Measurements from ENCODE around the gene FERMT3. TPM values are rescaled to one million over a fixed set of nuclear protein-coding genes. Genes with fewer than 3 reads are reported as not detected.

The FERMT3 gene
- total RNA-seq, 1 experiment from 2014 or later: 10.6 TPM

DNA sequence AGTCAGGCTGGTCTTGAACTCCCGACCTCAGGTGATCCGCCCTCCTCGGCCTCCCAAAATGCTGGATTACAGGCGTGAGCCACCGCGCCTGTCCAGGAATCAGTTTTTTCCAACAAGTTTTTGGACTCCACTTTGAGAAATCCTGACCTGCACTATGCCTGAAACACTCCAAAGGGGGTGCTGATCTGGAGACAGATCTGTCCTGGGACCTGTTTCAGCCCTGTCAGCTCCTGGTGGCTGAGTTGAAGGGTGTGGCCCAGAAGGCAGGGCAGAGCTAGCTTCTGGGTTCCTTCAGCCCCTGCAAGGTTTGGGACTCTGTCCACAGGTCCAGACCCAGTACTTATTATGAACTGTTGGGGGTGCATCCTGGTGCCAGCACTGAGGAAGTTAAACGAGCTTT lies 25.0 kb downstream of the FERMT3 start:
- peaks cover 3% of the 10 kb centered on the region in 3 experiments; a peak in 4 of 7 replicates for H3K36me3 Mint-ChIP-seq (ENCODE audit: insufficient read depth in 1 of 3, low read depth in 3 of 3)
- Histone ChIP-seq H3K79me2 (ENCODE audit: insufficient read depth, low read length) (no peaks in the 10 kb centered on the region), H3K4ac (ENCODE audit: low read depth, low read length) (no peak overlapping the region), H4K91ac (ENCODE audit: insufficient read length, low read depth, low read length) (no peak overlapping the region), H3K9me3 (ENCODE audit: control insufficient read depth, low read depth, low read length) (no peaks in the 10 kb centered on the region), H3K79me1 (ENCODE audit: insufficient read depth, low read depth, low read length, poor library complexity, severe bottlenecking) (no peaks in the 10 kb centered on the region), H2BK20ac (ENCODE audit: low read depth, low read length, poor library complexity, severe bottlenecking) (no peak overlapping the region), H3K23me2 (ENCODE audit: insufficient read length, low read depth, low read length, poor library complexity, severe bottlenecking) (peaks cover 25% of the 10 kb centered on the region), H2AFZ (ENCODE audit: low read length) (no peak overlapping the region), H2BK5ac (ENCODE audit: insufficient read length, low read length) (no peak overlapping the region), H3K18ac (ENCODE audit: insufficient read length, low read depth, low read length) (no peak overlapping the region), H4K20me1 (ENCODE audit: control insufficient read depth, insufficient read depth, insufficient read length) (no peaks in the 10 kb centered on the region), H3K56ac (ENCODE audit: insufficient read length, low read depth, low read length) (no peak overlapping the region), H4K5ac (ENCODE audit: insufficient read length, low read depth, low read length) (no peak overlapping the region), H4K8ac (replicated peaks; ENCODE audit: insufficient read length, low read depth, low read length) (no peak overlapping the region), H3K9ac (ENCODE audit: extremely low read depth, insufficient read length, low read length) (no peak overlapping the region), H2BK15ac (ENCODE audit: low read depth, low read length) (no peak overlapping the region), H3K14ac (ENCODE audit: insufficient read depth, low read length) (no peak overlapping the region), H3K4me2 (ENCODE audit: insufficient read depth, insufficient read length, low read length) (no peak overlapping the region), H3K4me1 (ENCODE audit: insufficient read depth, low read length) (0 out of 2 replicates have a peak, but pooled peaks cover 3% of the 10 kb centered on the region), H3K27me3 (ENCODE audit: insufficient read depth, low read length) (no peaks in the 10 kb centered on the region; the same call in 1 of the 2 replicates), H3T11ph (ENCODE audit: low read length) (no peak overlapping the region), H3K23ac (ENCODE audit: insufficient read length, low read depth, low read length) (no peak overlapping the region), H3K27ac (ENCODE audit: insufficient read length, low read depth, low read length) (no peak overlapping the region), H2AK5ac (ENCODE audit: insufficient read length, low read length) (no peak overlapping the region), H2BK12ac (ENCODE audit: insufficient read length, low read depth, low read length) (no peak overlapping the region), H2BK120ac (ENCODE audit: low read depth, low read length, poor library complexity, severe bottlenecking) (no peak overlapping the region)
- TF ChIP-seq, protein P1, sequence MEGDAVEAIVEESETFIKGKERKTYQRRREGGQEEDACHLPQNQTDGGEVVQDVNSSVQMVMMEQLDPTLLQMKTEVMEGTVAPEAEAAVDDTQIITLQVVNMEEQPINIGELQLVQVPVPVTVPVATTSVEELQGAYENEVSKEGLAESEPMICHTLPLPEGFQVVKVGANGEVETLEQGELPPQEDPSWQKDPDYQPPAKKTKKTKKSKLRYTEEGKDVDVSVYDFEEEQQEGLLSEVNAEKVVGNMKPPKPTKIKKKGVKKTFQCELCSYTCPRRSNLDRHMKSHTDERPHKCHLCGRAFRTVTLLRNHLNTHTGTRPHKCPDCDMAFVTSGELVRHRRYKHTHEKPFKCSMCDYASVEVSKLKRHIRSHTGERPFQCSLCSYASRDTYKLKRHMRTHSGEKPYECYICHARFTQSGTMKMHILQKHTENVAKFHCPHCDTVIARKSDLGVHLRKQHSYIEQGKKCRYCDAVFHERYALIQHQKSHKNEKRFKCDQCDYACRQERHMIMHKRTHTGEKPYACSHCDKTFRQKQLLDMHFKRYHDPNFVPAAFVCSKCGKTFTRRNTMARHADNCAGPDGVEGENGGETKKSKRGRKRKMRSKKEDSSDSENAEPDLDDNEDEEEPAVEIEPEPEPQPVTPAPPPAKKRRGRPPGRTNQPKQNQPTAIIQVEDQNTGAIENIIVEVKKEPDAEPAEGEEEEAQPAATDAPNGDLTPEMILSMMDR (conservative IDR thresholded peaks at IDR 0.05): no peak
- WGBS (ENCODE audit: extremely low coverage, insufficient read length, low lambda C conversion rate): no CpG with 5 or more reads among the region's 7 CpGs
- no peaks in the 10 kb centered on the region for H3K9me3 Mint-ChIP-seq
- H3K4me1 Mint-ChIP-seq: peaks cover 27 to 37% of the 10 kb centered on the region in 2 experiments
- no peak overlapping the region for H3K27ac Mint-ChIP-seq
- H3K4me3 Mint-ChIP-seq: peak overlapping the region; percentile 74 to 91
- H3K27me3 Mint-ChIP-seq (ENCODE audit: low read depth): peaks cover 20% of the 10 kb centered on the region
- DNase-seq: no peak
